Breast epithelium (tissue), 4 donors: ENCODE measurements around the gene MYO5B. TPM values are rescaled to one million over a fixed set of nuclear protein-coding genes. Genes with fewer than 3 reads are reported as not detected.

Source experiments
- DNase-seq, 2 donors: peaks; one replicate each; pipeline ENCODE4 v3.0.0-alpha.2; 2019; ENCODE audit warnings: low spot score in 2 of 2
- H3K27ac ChIP-seq, 2 donors: fragments of 200-600 bp; sonication (generic) in 1 of 2; one replicate each; pipeline ENCODE4 v1.5.1; 2016 to 2019; ENCODE audit warnings: mild to moderate bottlenecking in 1 of 2
- H3K27me3 ChIP-seq, 2 donors: fragments of 200-600 bp; sonication (generic) in 1 of 2; one replicate each; pipeline versions ENCODE4 v1.5.1 to v1.6.0; 2017 to 2019; ENCODE audit warnings: control low read depth in 1 of 2, mild to moderate bottlenecking in 1 of 2
- H3K36me3 ChIP-seq: fragments of 200-600 bp; one replicate; pipeline ENCODE4 v1.5.1; 2019
- H3K4me1 ChIP-seq, 2 donors: fragments of 200-600 bp; sonication (generic); one replicate each; pipeline ENCODE4 v1.5.1; 2016 to 2019; ENCODE audit warnings: control low read depth in 1 of 2
- H3K4me3 ChIP-seq, 3 donors: fragments of 200-600 bp; sonication (generic); 1 replicate in 2 of 3; 2 replicates in 1 of 3; pipeline ENCODE4 v1.5.1; 2016 to 2019; ENCODE audit warnings: mild to moderate bottlenecking in 3 of 3, moderate library complexity in 2 of 3
- H3K9me3 ChIP-seq, 2 donors: fragments of 200-600 bp; sonication (generic) in 1 of 2; one replicate each; pipeline ENCODE4 v1.5.1; 2016 to 2019; ENCODE audit warnings: control low read depth in 1 of 2
- POLR2A ChIP-seq: fragments of 450-650 bp; IDR thresholded peaks from one replicate; pipeline ENCODE4 v1.6.1; 2016; ENCODE audit warnings: antibody characterized with exemption, mild to moderate bottlenecking, moderate library complexity
- POLR2AphosphoS5 ChIP-seq, 3 donors: sonication (generic); formaldehyde crosslinking; IDR thresholded peaks; one replicate each; pipeline ENCODE4 v1.6.1; 2017; ENCODE audit warnings: antibody characterized with exemption in 3 of 3
- intact Hi-C: fragments of 100-400 bp; cut with DNase I; formaldehyde crosslinking; loops from one replicate; pipeline ENCODE4 v1.15.1; 2023; ENCODE audit warnings: low total_unique reads
- total RNA-seq, 3 donors: library from RNA; depleted of rRNA; stranded (reverse); fragments of >200 nt; gene quantifications; one replicate each; pipeline ENCODE4 v1.1.0, GENCODE V29; 2016
- TF ChIP-seq, protein P1 (sequence below), 3 donors: fragments of 450-650 bp; IDR thresholded peaks; one replicate each; pipeline ENCODE4 v1.5.1; 2016 to 2017; ENCODE audit warnings: antibody characterized with exemption in 3 of 3, mild to moderate bottlenecking in 3 of 3, moderate library complexity in 3 of 3

MYO5B gene
- total RNA-seq, 3 donors from 2014 or later, result 2.4 to 53.1 (median 22.0) TPM

DNA sequence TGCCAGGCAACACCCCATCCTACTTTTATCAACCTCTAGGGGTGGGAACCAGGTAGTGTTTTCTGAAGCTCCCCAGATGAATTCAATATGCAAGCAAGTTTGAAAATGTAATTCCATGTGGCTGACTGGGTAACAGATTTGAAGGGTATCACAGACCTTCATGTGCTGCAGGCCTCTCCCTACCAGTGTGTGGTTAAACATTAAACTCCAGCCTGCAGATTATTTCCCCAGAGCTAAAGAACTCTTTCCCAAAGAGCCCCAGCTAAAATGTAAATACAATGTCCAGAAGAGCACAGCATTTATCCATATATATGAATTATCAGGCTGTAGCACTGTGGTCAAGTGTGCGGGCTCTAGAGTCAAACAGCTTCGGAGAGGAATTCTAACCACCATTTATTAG lies 134.1 kb downstream of the MYO5B start:
- no peak for DNase-seq
- no peak for TF ChIP-seq POLR2AphosphoS5 (IDR thresholded peaks at IDR 0.05)
- no peak for TF ChIP-seq POLR2A
- TF ChIP-seq, protein P1, sequence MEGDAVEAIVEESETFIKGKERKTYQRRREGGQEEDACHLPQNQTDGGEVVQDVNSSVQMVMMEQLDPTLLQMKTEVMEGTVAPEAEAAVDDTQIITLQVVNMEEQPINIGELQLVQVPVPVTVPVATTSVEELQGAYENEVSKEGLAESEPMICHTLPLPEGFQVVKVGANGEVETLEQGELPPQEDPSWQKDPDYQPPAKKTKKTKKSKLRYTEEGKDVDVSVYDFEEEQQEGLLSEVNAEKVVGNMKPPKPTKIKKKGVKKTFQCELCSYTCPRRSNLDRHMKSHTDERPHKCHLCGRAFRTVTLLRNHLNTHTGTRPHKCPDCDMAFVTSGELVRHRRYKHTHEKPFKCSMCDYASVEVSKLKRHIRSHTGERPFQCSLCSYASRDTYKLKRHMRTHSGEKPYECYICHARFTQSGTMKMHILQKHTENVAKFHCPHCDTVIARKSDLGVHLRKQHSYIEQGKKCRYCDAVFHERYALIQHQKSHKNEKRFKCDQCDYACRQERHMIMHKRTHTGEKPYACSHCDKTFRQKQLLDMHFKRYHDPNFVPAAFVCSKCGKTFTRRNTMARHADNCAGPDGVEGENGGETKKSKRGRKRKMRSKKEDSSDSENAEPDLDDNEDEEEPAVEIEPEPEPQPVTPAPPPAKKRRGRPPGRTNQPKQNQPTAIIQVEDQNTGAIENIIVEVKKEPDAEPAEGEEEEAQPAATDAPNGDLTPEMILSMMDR (IDR thresholded peaks at IDR 0.05), result no peak
- no peaks in the 10 kb centered on the region for H3K9me3 ChIP-seq
- no peak overlapping the region for H3K4me3 ChIP-seq
- H3K27ac ChIP-seq, result no peak overlapping the region
- no peaks in the 10 kb centered on the region for H3K4me1 ChIP-seq
- H3K36me3 ChIP-seq, result no peaks in the 10 kb centered on the region
- intact Hi-C loops, result no loop called here
- no peaks in the 10 kb centered on the region for H3K27me3 ChIP-seq

DNA sequence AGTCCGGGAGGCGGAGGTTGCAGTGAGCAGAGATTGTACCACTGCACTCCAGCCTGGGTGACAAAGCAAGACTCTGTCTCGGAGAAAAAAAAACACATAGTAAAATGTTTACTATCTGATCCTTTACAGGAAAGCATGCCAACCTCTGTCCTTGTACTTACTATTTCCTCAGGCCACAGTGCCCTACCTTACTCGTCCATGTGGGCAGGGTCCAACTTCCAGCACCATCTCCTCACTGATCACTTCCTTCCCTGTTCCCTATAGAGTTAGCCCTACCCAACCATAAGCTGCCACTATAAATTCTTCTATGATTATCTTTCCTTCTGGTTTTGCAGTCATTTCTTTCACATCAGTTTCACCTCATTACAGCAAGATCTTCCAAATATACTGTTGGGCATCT lies 136.2 kb downstream of the MYO5B start:
- no peaks in the 10 kb centered on the region for H3K27me3 ChIP-seq
- no peak overlapping the region for H3K4me3 ChIP-seq
- TF ChIP-seq, protein P1 (IDR thresholded peaks at IDR 0.05), result no peak
- no peak for TF ChIP-seq POLR2AphosphoS5 (IDR thresholded peaks at IDR 0.05)
- no peak for TF ChIP-seq POLR2A
- H3K9me3 ChIP-seq, result no peaks in the 10 kb centered on the region
- no peaks in the 10 kb centered on the region for H3K4me1 ChIP-seq
- no peaks in the 10 kb centered on the region for H3K36me3 ChIP-seq
- intact Hi-C loops, result loop anchor here (5.0 kb wide), 1 partner anchor 739 kb away; no protein-coding TSS in a partner anchor
- no peak overlapping the region for H3K27ac ChIP-seq
- DNase-seq, result no peak

DNA sequence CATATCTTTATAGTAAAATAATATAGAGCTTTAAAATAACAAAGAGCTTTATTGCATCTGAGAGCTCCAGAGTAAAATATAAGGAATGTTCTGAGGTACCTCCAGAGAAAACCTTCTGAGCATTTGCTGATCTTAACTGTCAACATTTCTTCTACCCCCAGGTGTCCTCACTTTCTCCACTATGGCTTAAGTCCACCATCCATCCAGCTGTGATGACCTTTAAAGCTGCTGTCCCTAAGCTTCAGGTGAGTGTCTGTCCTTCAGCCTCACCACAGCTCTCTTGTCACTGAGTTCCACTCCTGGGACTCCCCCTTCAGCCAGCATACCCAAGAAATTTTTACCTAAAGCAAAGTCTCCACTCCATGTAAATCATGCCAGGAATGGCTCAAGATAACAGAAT lies 137.9 kb downstream of the MYO5B start:
- Histone ChIP-seq H3K36me3 (no peaks in the 10 kb centered on the region), H3K4me3 (no peak overlapping the region), H3K4me1 (no peaks in the 10 kb centered on the region), H3K27ac (no peak overlapping the region), H3K27me3 (no peaks in the 10 kb centered on the region), H3K9me3 (no peaks in the 10 kb centered on the region)
- no peak for DNase-seq
- intact Hi-C loops, result loop anchor here (5.0 kb wide), 1 partner anchor 740 kb away; no protein-coding TSS in a partner anchor
- TF ChIP-seq POLR2A, result no peak

DNA sequence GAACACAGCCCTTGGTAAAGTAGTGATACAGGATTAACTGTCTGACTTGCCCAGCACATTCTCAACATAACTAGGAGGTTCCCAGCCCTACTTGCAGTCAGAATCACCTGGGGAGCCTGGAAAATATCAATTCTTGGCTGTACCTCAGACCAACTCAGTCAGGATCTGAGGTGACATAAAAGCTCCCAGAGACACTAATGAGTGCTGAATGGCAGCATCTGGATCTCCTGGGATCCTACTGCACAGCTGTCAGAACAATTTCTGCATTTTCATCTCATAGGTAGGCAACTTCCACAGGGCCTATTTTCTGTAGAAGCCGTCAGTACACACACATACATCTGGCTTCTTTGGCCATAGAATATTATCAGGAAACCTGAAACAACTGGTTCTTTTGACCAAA lies 138.8 kb downstream of the MYO5B start:
- Histone ChIP-seq H3K27me3 (no peaks in the 10 kb centered on the region), H3K36me3 (no peaks in the 10 kb centered on the region), H3K9me3 (no peaks in the 10 kb centered on the region), H3K4me1 (no peaks in the 10 kb centered on the region), H3K4me3 (no peak overlapping the region), H3K27ac (no peak overlapping the region)
- no peak for TF ChIP-seq POLR2AphosphoS5 (IDR thresholded peaks at IDR 0.05)
- TF ChIP-seq, protein P1 (IDR thresholded peaks at IDR 0.05), result no peak
- TF ChIP-seq POLR2A, result no peak
- DNase-seq, result no peak
- intact Hi-C loops, result loop anchor here (5.0 kb wide), 1 partner anchor 741 kb away; no protein-coding TSS in a partner anchor

DNA sequence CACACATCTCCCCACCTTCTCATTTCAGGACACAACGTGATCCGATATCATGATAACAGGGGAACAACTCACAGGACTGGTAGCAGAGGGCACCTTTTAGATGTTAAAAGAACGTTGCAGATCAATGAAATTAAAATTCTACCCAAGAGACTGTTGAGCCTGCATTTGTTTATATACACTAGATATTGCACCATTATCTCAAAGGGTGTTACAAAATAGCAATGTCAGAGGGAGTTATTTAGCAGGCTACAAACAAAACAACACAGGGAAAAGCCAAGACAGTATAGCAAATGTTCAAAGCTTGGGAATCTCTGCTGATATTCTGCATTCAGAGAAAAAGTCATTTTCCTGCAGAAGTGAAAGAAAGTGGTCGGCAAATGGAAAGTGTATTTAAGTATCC lies 139.5 kb downstream of the MYO5B start:
- TF ChIP-seq, protein P1 (IDR thresholded peaks at IDR 0.05), result no peak
- TF ChIP-seq POLR2A, result no peak
- Histone ChIP-seq H3K4me1 (no peaks in the 10 kb centered on the region), H3K27me3 (no peaks in the 10 kb centered on the region), H3K36me3 (no peaks in the 10 kb centered on the region), H3K4me3 (no peak overlapping the region), H3K9me3 (no peaks in the 10 kb centered on the region), H3K27ac (no peak overlapping the region)
- DNase-seq, result no peak
- intact Hi-C loops, result loop anchor here (5.0 kb wide), 1 partner anchor 742 kb away; no protein-coding TSS in a partner anchor

DNA sequence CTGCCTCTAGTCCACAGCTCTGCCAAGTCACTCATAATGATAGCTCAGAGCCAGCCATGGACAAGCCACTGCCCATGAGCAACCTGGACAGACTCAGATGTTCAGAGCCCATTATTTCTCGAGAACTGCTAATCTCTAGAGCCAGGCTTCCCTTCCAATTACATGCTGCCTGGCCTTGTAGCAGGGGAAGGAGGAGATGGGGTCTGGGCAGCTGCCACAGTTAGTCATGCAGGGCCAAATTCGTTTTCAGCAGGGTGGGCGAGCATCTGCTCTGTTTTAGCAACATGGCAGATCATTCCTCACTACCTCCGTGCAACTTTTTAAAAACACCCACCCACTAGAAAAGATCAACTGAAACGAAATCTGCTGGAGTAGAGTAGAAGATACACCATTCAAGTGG lies 141.8 kb downstream of the MYO5B start:
- intact Hi-C loops, result no loop called here
- no peaks in the 10 kb centered on the region for H3K9me3 ChIP-seq
- H3K36me3 ChIP-seq, result no peaks in the 10 kb centered on the region
- no peaks in the 10 kb centered on the region for H3K4me1 ChIP-seq
- H3K27me3 ChIP-seq, result no peaks in the 10 kb centered on the region
- no peak for DNase-seq
- no peak overlapping the region for H3K4me3 ChIP-seq
- TF ChIP-seq, protein P1 (IDR thresholded peaks at IDR 0.05), result no peak
- no peak for TF ChIP-seq POLR2A
- no peak for TF ChIP-seq POLR2AphosphoS5 (IDR thresholded peaks at IDR 0.05)
- no peak overlapping the region for H3K27ac ChIP-seq
